ENCODE data around the gene TIFAB.

Gene TIFAB

GRCh38 chr5:135458921-135459331, 6.8 kb upstream of the TIFAB start:
- DNase-seq (ENCODE audit: low spot score) = no peak

- DNase-seq (ENCODE audit: low spot score) = no peak
These were observed 6.2 kb upstream of the TIFAB start for GRCh38 chr5:135458356-135458755.

GRCh38 chr5:135457424-135458071, 5.4 kb upstream of the TIFAB start:
- peak; percentile 68 for DNase-seq (ENCODE audit: low spot score)

- no peak for DNase-seq (ENCODE audit: low spot score)
These were observed 4.3 kb upstream of the TIFAB start for GRCh38 chr5:135456238-135457099.

GRCh38 chr5:135455876-135456237, 3.7 kb upstream of the TIFAB start:
- DNase-seq (ENCODE audit: low spot score) = no peak

GRCh38 chr5:135454946-135455345, 2.8 kb upstream of the TIFAB start:
- no peak for DNase-seq (ENCODE audit: low spot score)

GRCh38 chr5:135453613-135454012, 1.5 kb upstream of the TIFAB start:
- no peak for DNase-seq (ENCODE audit: low spot score)

- no peak for DNase-seq (ENCODE audit: low spot score)
These were observed 400 bp downstream of the TIFAB start for GRCh38 chr5:135451581-135452320.

- no peak for DNase-seq (ENCODE audit: low spot score)
These were observed 1.2 kb downstream of the TIFAB start for GRCh38 chr5:135450952-135451351.

- no peak for DNase-seq (ENCODE audit: low spot score)
These were observed 1.8 kb downstream of the TIFAB start for GRCh38 chr5:135450336-135450735.

GRCh38 chr5:135449644-135450043, 2.5 kb downstream of the TIFAB start:
- DNase-seq (ENCODE audit: low spot score) = no peak

GRCh38 chr5:135448791-135449507, 3.2 kb downstream of the TIFAB start:
- no peak for DNase-seq (ENCODE audit: low spot score)

GRCh38 chr5:135448071-135448739, 3.9 kb downstream of the TIFAB start:
- DNase-seq (ENCODE audit: low spot score) = no peak

GRCh38 chr5:135447298-135447929, 4.7 kb downstream of the TIFAB start, which contains the start of gene DCANP1:
DCANP1 (minus strand) TSS chr5:135447348; CDS start chr5:135447108, 240 bp downstream.
- DNase-seq (ENCODE audit: low spot score) = no peak

- DNase-seq (ENCODE audit: low spot score) = no peak
These were observed 5.5 kb downstream of the TIFAB start for GRCh38 chr5:135446615-135447014.

GRCh38 chr5:135446206-135446605, 5.9 kb downstream of the TIFAB start:
- no peak for DNase-seq (ENCODE audit: low spot score)

- DNase-seq (ENCODE audit: low spot score) = no peak
These were observed 6.7 kb downstream of the TIFAB start for GRCh38 chr5:135445306-135445985.

- no peak for DNase-seq (ENCODE audit: low spot score)
These were observed 7.3 kb downstream of the TIFAB start for GRCh38 chr5:135444881-135445280.

GRCh38 chr5:135444360-135444759, 7.8 kb downstream of the TIFAB start:
- no peak for DNase-seq (ENCODE audit: low spot score)

All from SK-N-DZ (cell line).